Hepatocyte (in vitro differentiated cells): ENCODE results near the gene FAM221B. TPM values are rescaled to one million over a fixed set of nuclear protein-coding genes. Genes with fewer than 3 reads are reported as not detected.

Experiments used
- DNase-seq: peaks from one replicate; pipeline ENCODE4 v3.0.0-alpha.2; 2016; ENCODE audit warnings: low spot score
- H2AFZ ChIP-seq: fragments of 200-600 bp; sonication (generic); 2 replicates; pipeline ENCODE4 v1.6.0; 2016; ENCODE audit warnings: antibody characterized with exemption, mild to moderate bottlenecking
- H3K27ac ChIP-seq: fragments of 200-600 bp; sonication (generic); 2 replicates; pipeline ENCODE4 v1.5.1; 2016; ENCODE audit warnings: mild to moderate bottlenecking
- H3K27me3 ChIP-seq: fragments of 200-600 bp; sonication (generic); 2 replicates; pipeline ENCODE4 v1.6.1; 2016
- H3K36me3 ChIP-seq: fragments of 200-600 bp; sonication (generic); replicated peaks from 2 replicates; pipeline ENCODE4 v1.5.1; 2016; ENCODE audit warnings: low read depth; ENCODE audit not compliant: insufficient read depth
- H3K4me1 ChIP-seq: fragments of 200-600 bp; sonication (generic); 2 replicates; pipeline ENCODE4 v1.5.1; 2016; ENCODE audit warnings: mild to moderate bottlenecking, moderate library complexity; ENCODE audit not compliant: insufficient read depth
- H3K4me2 ChIP-seq: fragments of 200-600 bp; sonication (generic); 2 replicates; pipeline ENCODE4 v1.6.0; 2016
- H3K4me3 ChIP-seq: fragments of 200-600 bp; sonication (generic); 2 replicates; pipeline ENCODE4 v1.5.1; 2016; ENCODE audit warnings: mild to moderate bottlenecking
- H3K79me2 ChIP-seq: fragments of 200-600 bp; sonication (generic); 2 replicates; pipeline ENCODE4 v1.6.0; 2017; ENCODE audit warnings: mild to moderate bottlenecking
- H3K9me2 ChIP-seq: fragments of 200-600 bp; sonication (generic); replicated peaks from 2 replicates; pipeline ENCODE4 v1.6.0; 2017; ENCODE audit warnings: mild to moderate bottlenecking; ENCODE audit not compliant: insufficient read depth
- H3K9me3 ChIP-seq: fragments of 200-600 bp; sonication (generic); 2 replicates; pipeline ENCODE4 v1.5.1; 2016; ENCODE audit warnings: low read depth, mild to moderate bottlenecking
- H4K20me1 ChIP-seq: fragments of 200-600 bp; sonication (generic); 2 replicates; pipeline ENCODE4 v1.6.0; 2016; ENCODE audit warnings: mild to moderate bottlenecking; ENCODE audit not compliant: insufficient read depth, poor library complexity, severe bottlenecking
- CTCF ChIP-seq: fragments of 200-600 bp; sonication (generic); IDR thresholded peaks from 2 replicates; pipeline ENCODE4 v1.5.1; 2016; ENCODE audit warnings: antibody characterized with exemption, mild to moderate bottlenecking; ENCODE audit not compliant: poor library complexity
- EZH2 ChIP-seq: fragments of 200-600 bp; sonication (generic); IDR thresholded peaks from 2 replicates; pipeline ENCODE4 v1.6.1; 2016; ENCODE audit warnings: antibody characterized with exemption, mild to moderate bottlenecking, borderline replicate concordance
- EZH2phosphoT487 ChIP-seq: fragments of 200-600 bp; sonication (generic); IDR thresholded peaks from one replicate; pipeline ENCODE4 v1.6.1; 2018; ENCODE audit warnings: antibody characterized with exemption, mild to moderate bottlenecking, low read depth, moderate library complexity; ENCODE audit not compliant: unreplicated experiment, severe bottlenecking
- WGBS: methylation state at CpG from one replicate; pipeline ENCODE4 v1.1.6; 2016; ENCODE audit warnings: low lambda C conversion rate; ENCODE audit errors: missing lambda C conversion rate; 5-methylcytosine and 5-hydroxymethylcytosine counted together
- polyA plus RNA-seq: library from polyadenylated mRNA; unstranded; fragments of >200 nt; fragmentation: Nextera tagmentation; extraction: Ambion mirVana; gene quantifications from 2 replicates; pipeline ENCODE4 v1.2.1, GENCODE V29; 2016
- total RNA-seq: library from RNA; depleted of rRNA; stranded (reverse); fragments of >200 nt; gene quantifications from 2 replicates; pipeline ENCODE4 v1.2.3, GENCODE V29; 2014

The FAM221B gene
- total and polyA plus RNA-seq, 2 experiments from 2014 or later = not detected

GRCh38 chr9:35842020-35842745, 13.7 kb upstream of the FAM221B start:
- 96% methylated on average over 17 of the region's 17 CpGs for WGBS
- Histone ChIP-seq H3K9me2 (no peaks in the 10 kb centered on the region), H2AFZ (no peak overlapping the region), H3K4me2 (no peak overlapping the region), H4K20me1 (no peaks in the 10 kb centered on the region), H3K4me3 (no peak overlapping the region), H3K4me1 (peaks cover 24% of the 10 kb centered on the region), H3K79me2 (no peaks in the 10 kb centered on the region), H3K36me3 (no peaks in the 10 kb centered on the region), H3K27me3 (no peaks in the 10 kb centered on the region), H3K9me3 (no peaks in the 10 kb centered on the region), H3K27ac (no peak overlapping the region)
- TF ChIP-seq CTCF (no peak), EZH2phosphoT487 (no peak), EZH2 (no peak)
- no peak for DNase-seq

GRCh38 chr9:35841645-35841900, 13.0 kb upstream of the FAM221B start:
- H4K20me1 ChIP-seq = no peaks in the 10 kb centered on the region
- no peak overlapping the region for H3K27ac ChIP-seq
- H3K27me3 ChIP-seq = no peaks in the 10 kb centered on the region
- no peaks in the 10 kb centered on the region for H3K9me2 ChIP-seq
- no peak overlapping the region for H2AFZ ChIP-seq
- H3K9me3 ChIP-seq = no peaks in the 10 kb centered on the region
- H3K79me2 ChIP-seq = no peaks in the 10 kb centered on the region
- DNase-seq = no peak
- H3K4me2 ChIP-seq = no peak overlapping the region
- no peaks in the 10 kb centered on the region for H3K36me3 ChIP-seq
- no peak for TF ChIP-seq EZH2
- no peak for TF ChIP-seq CTCF
- TF ChIP-seq EZH2phosphoT487 = no peak
- WGBS = 80% methylated on average over 5 of the region's 5 CpGs
- no peak overlapping the region for H3K4me3 ChIP-seq
- peaks cover 24% of the 10 kb centered on the region for H3K4me1 ChIP-seq

- no peaks in the 10 kb centered on the region for H3K36me3 ChIP-seq
These were observed 12.5 kb upstream of the FAM221B start for GRCh38 chr9:35840881-35841644.

More at GRCh38 chr9:35840881-35841644, 12.5 kb upstream of the FAM221B start:
- H3K9me2 ChIP-seq = no peaks in the 10 kb centered on the region
- H3K4me2 ChIP-seq = no peak overlapping the region
- peaks cover 3% of the 10 kb centered on the region for H3K79me2 ChIP-seq
- H3K4me1 ChIP-seq = peaks cover 25% of the 10 kb centered on the region
- no peak overlapping the region for H3K27ac ChIP-seq
- TF ChIP-seq EZH2 = no peak
- no peak for TF ChIP-seq CTCF
- no peak for TF ChIP-seq EZH2phosphoT487
- no peak overlapping the region for H3K4me3 ChIP-seq
- H2AFZ ChIP-seq = no peak overlapping the region
- H3K9me3 ChIP-seq = no peaks in the 10 kb centered on the region
- no peak for DNase-seq
- no peaks in the 10 kb centered on the region for H3K27me3 ChIP-seq
- no peaks in the 10 kb centered on the region for H4K20me1 ChIP-seq
- 96% methylated on average over 14 of the region's 15 CpGs for WGBS
